CD4-positive, alpha-beta T cell treated with Interleukin-15 for 1 hour (primary cell): ENCODE results near the gene SIPA1L3.
A peak's percentile ranks its signal among the peaks of the same experiment; 100 is the strongest.

ENCODE experiments used
- DNase-seq: peaks from one replicate; pipeline ENCODE4 v3.0.0-alpha.2; 2020

SIPA1L3 gene

GRCh38 chr19:38003438-38004185, 96.6 kb downstream of the SIPA1L3 start:
- peak; percentile 25 for DNase-seq

GRCh38 chr19:38004186-38004520, 97.1 kb downstream of the SIPA1L3 start:
- no peak for DNase-seq

GRCh38 chr19:38004521-38005223, 97.7 kb downstream of the SIPA1L3 start:
- peak; percentile 64 for DNase-seq

GRCh38 chr19:38005224-38005614, 98.2 kb downstream of the SIPA1L3 start:
- DNase-seq = no peak

GRCh38 chr19:38006361-38007045, 99.5 kb downstream of the SIPA1L3 start:
- peak; percentile 19 for DNase-seq

GRCh38 chr19:38009650-38010242, 102.7 kb downstream of the SIPA1L3 start:
- peak; percentile 40 for DNase-seq

- DNase-seq = no peak
These were observed 104.4 kb downstream of the SIPA1L3 start for GRCh38 chr19:38011426-38011825.

- no peak for DNase-seq
These were observed 105.3 kb downstream of the SIPA1L3 start for GRCh38 chr19:38012290-38012689.

- DNase-seq = no peak
These were observed 105.9 kb downstream of the SIPA1L3 start for GRCh38 chr19:38012944-38013343.

- no peak for DNase-seq
These were observed 107.0 kb downstream of the SIPA1L3 start for GRCh38 chr19:38013913-38014580.

GRCh38 chr19:38015216-38015615, 108.2 kb downstream of the SIPA1L3 start:
- DNase-seq = no peak

GRCh38 chr19:38015761-38016160, 108.8 kb downstream of the SIPA1L3 start:
- no peak for DNase-seq

GRCh38 chr19:38017401-38018151, 110.6 kb downstream of the SIPA1L3 start:
- no peak for DNase-seq

GRCh38 chr19:38018694-38019395, 111.8 kb downstream of the SIPA1L3 start:
- DNase-seq = no peak

- no peak for DNase-seq
These were observed 112.4 kb downstream of the SIPA1L3 start for GRCh38 chr19:38019396-38019724.

GRCh38 chr19:38020311-38020710, 113.3 kb downstream of the SIPA1L3 start:
- no peak for DNase-seq

- no peak for DNase-seq
These were observed 114.3 kb downstream of the SIPA1L3 start for GRCh38 chr19:38021352-38021751.

- no peak for DNase-seq
These were observed 116.0 kb downstream of the SIPA1L3 start for GRCh38 chr19:38022791-38023670.

- DNase-seq = no peak
These were observed 116.9 kb downstream of the SIPA1L3 start for GRCh38 chr19:38023671-38024541.
